Uterus (tissue), 4 donors: ENCODE measurements around the gene TBX2. TPM values are rescaled to one million over a fixed set of nuclear protein-coding genes. Genes with fewer than 3 reads are reported as not detected.

Experiments used
- DNase-seq, 2 donors: peaks; one replicate each; pipeline ENCODE4 v3.0.0-alpha.2; 2019 to 2020
- H3K27ac ChIP-seq, 2 donors: fragments of 200-600 bp; sonication (generic); 1 replicate in 1 of 2; 2 replicates in 1 of 2; pipeline ENCODE4 v1.5.1; 2016 to 2018
- H3K27me3 ChIP-seq, 2 donors: fragments of 200-600 bp; sonication (generic); one replicate each; pipeline ENCODE4 v1.5.1; 2018 to 2019; ENCODE audit warnings: control low read depth in 1 of 2
- H3K36me3 ChIP-seq, 2 donors: fragments of 200-600 bp; sonication (generic); one replicate each; pipeline ENCODE4 v1.5.1; 2019; ENCODE audit warnings: control low read depth in 1 of 2
- H3K4me1 ChIP-seq, 2 donors: fragments of 200-600 bp; sonication (generic); one replicate each; pipeline ENCODE4 v1.5.1; 2018 to 2019; ENCODE audit warnings: control low read depth in 1 of 2
- H3K4me3 ChIP-seq, 2 donors: fragments of 200-600 bp; sonication (generic); 1 replicate in 1 of 2; 2 replicates in 1 of 2; pipeline ENCODE4 v1.5.1; 2018 to 2019; ENCODE audit warnings: mild to moderate bottlenecking in 1 of 2
- H3K9me3 ChIP-seq, 2 donors: fragments of 200-600 bp; sonication (generic); one replicate each; pipeline ENCODE4 v1.5.1; 2019; ENCODE audit warnings: control low read depth in 1 of 2
- CTCF ChIP-seq, 4 experiments: fragments of 200-600 bp in 2 of 4; fragments of 450-650 bp in 2 of 4; sonication (generic) in 2 of 4; IDR thresholded peaks; one replicate each; pipeline ENCODE4 v1.5.1; 2016 to 2019; ENCODE audit warnings: antibody characterized with exemption in 4 of 4, mild to moderate bottlenecking in 2 of 4, moderate library complexity in 1 of 4
- POLR2A ChIP-seq, 2 donors: fragments of 450-650 bp; IDR thresholded peaks; one replicate each; pipeline ENCODE4 v1.6.1; 2016; ENCODE audit warnings: antibody characterized with exemption in 2 of 2, mild to moderate bottlenecking in 1 of 2, moderate library complexity in 1 of 2
- intact Hi-C: fragments of 100-400 bp; cut with DNase I; formaldehyde crosslinking; loops from one replicate; pipeline ENCODE4 v1.15.1; 2023; ENCODE audit warnings: low total_unique reads
- total RNA-seq, 4 donors: library from RNA; depleted of rRNA in 3 of 4; stranded (reverse); fragments of >200 nt in 3 of 4; gene quantifications; one replicate each; pipeline versions ENCODE4 v1.1.0 to v1.2.4, GENCODE V29; 2014 to 2023
- donor health status: DM: yes; HTN: yes; CAD: no.

The TBX2 gene
- total RNA-seq, 4 donors from 2014 or later = 0.29 to 40.5 (median 27.4) TPM

- DNase-seq = no peak
- intact Hi-C loops = loop anchor here (10.0 kb wide), 1 partner anchor 55 kb away; no protein-coding TSS in a partner anchor
- no peaks in the 10 kb centered on the region for H3K27me3 ChIP-seq
- H3K27ac ChIP-seq = no peak overlapping the region
- TF ChIP-seq CTCF (IDR thresholded peaks at IDR 0.05) = no peak
- TF ChIP-seq POLR2A (IDR thresholded peaks at IDR 0.05) = no peak
- no peaks in the 10 kb centered on the region for H3K9me3 ChIP-seq
- H3K4me1 ChIP-seq = no peaks in the 10 kb centered on the region
- no peak overlapping the region for H3K4me3 ChIP-seq
- no peaks in the 10 kb centered on the region for H3K36me3 ChIP-seq
Observed at GRCh38 chr17:61369751-61370150, 29.9 kb upstream of the TBX2 start.

- intact Hi-C loops = loop anchor here (10.0 kb wide), 1 partner anchor 56 kb away; no protein-coding TSS in a partner anchor
- no peak for TF ChIP-seq CTCF (IDR thresholded peaks at IDR 0.05)
- TF ChIP-seq POLR2A (IDR thresholded peaks at IDR 0.05) = no peak
- no peak overlapping the region for H3K27ac ChIP-seq
- no peak for DNase-seq
- H3K27me3 ChIP-seq = no peaks in the 10 kb centered on the region
- H3K4me1 ChIP-seq = no peaks in the 10 kb centered on the region
- H3K4me3 ChIP-seq = no peak overlapping the region
- no peaks in the 10 kb centered on the region for H3K36me3 ChIP-seq
- no peaks in the 10 kb centered on the region for H3K9me3 ChIP-seq
Observed at GRCh38 chr17:61371179-61371578, 28.5 kb upstream of the TBX2 start.

GRCh38 chr17:61371606-61372005 lies 28.0 kb upstream of the TBX2 start:
- no peaks in the 10 kb centered on the region for H3K4me1 ChIP-seq
- TF ChIP-seq CTCF (IDR thresholded peaks at IDR 0.05) (no peak), POLR2A (IDR thresholded peaks at IDR 0.05) (no peak)
- H3K4me3 ChIP-seq = no peak overlapping the region
- no peaks in the 10 kb centered on the region for H3K36me3 ChIP-seq
- no peak overlapping the region for H3K27ac ChIP-seq
- H3K27me3 ChIP-seq = no peaks in the 10 kb centered on the region
- intact Hi-C loops = loop anchor here (10.0 kb wide), 1 partner anchor 57 kb away; no protein-coding TSS in a partner anchor
- no peaks in the 10 kb centered on the region for H3K9me3 ChIP-seq
- DNase-seq = no peak

- H3K9me3 ChIP-seq = no peaks in the 10 kb centered on the region
- no peaks in the 10 kb centered on the region for H3K4me1 ChIP-seq
- H3K4me3 ChIP-seq = no peak overlapping the region
- H3K27ac ChIP-seq = no peak overlapping the region
- H3K36me3 ChIP-seq = no peaks in the 10 kb centered on the region
- no peak for DNase-seq
- intact Hi-C loops = loop anchor here (10.0 kb wide), 1 partner anchor 58 kb away; no protein-coding TSS in a partner anchor
- TF ChIP-seq CTCF (IDR thresholded peaks at IDR 0.05) (no peak), POLR2A (IDR thresholded peaks at IDR 0.05) (no peak)
- H3K27me3 ChIP-seq = no peaks in the 10 kb centered on the region
Observed at GRCh38 chr17:61372436-61372835, 27.2 kb upstream of the TBX2 start.

GRCh38 chr17:61376931-61377838 lies 22.5 kb upstream of the TBX2 start:
- TF ChIP-seq POLR2A (IDR thresholded peaks at IDR 0.05) (no peak), CTCF (IDR thresholded peaks at IDR 0.05) (no peak)
- H3K27me3 ChIP-seq = no peaks in the 10 kb centered on the region
- no peak for DNase-seq
- no peaks in the 10 kb centered on the region for H3K36me3 ChIP-seq
- no peaks in the 10 kb centered on the region for H3K4me1 ChIP-seq
- peak overlapping the region in 1 of 2 donors; percentile 30 for H3K27ac ChIP-seq
- no peak overlapping the region for H3K4me3 ChIP-seq
- no peaks in the 10 kb centered on the region for H3K9me3 ChIP-seq
- intact Hi-C loops = loop anchor here (10.0 kb wide), 1 partner anchor 62 kb away; no protein-coding TSS in a partner anchor
